BE2C (cell line): ENCODE results near the gene HES2.
A peak's percentile ranks its signal among the peaks of the same experiment; 100 is the strongest.

Source experiments
- DNase-seq: peaks from one replicate; pipeline ENCODE4 v3.0.0-alpha.2; 2020
- H3K27me3 ChIP-seq: fragments of 250-450 bp; sonication (Bioruptor Pico); 2 replicates; pipeline ENCODE4 v1.5.1; 2020; ENCODE audit warnings: mild to moderate bottlenecking
- H3K36me3 ChIP-seq: fragments of 250-450 bp; sonication (Bioruptor Pico); 2 replicates; pipeline ENCODE4 v1.5.1; 2020; ENCODE audit warnings: mild to moderate bottlenecking
- H3K4me1 ChIP-seq: fragments of 250-450 bp; sonication (Bioruptor Pico); 2 replicates; pipeline ENCODE4 v1.5.1; 2020
- H3K4me3 ChIP-seq: 2 replicates; pipeline ENCODE4 v1.5.1; 2011; ENCODE audit warnings: low read depth, low read length
- H3K9me3 ChIP-seq: fragments of 250-450 bp; sonication (Bioruptor Pico); 2 replicates; pipeline ENCODE4 v1.5.1; 2020
- CTCF ChIP-seq: IDR thresholded peaks from 2 replicates; pipeline ENCODE4 v1.5.1; 2012; ENCODE audit warnings: mild to moderate bottlenecking, low read depth, low read length

Gene HES2

GRCh38 chr1:6417961-6418667 lies 1.6 kb downstream of the HES2 start:
- Histone ChIP-seq H3K9me3 (no peaks in the 10 kb centered on the region), H3K36me3 (no peaks in the 10 kb centered on the region), H3K4me3 (no peak overlapping the region), H3K27me3 (peaks cover 65% of the 10 kb centered on the region), H3K4me1 (no peaks in the 10 kb centered on the region)
- DNase-seq = no peak
- no peak for TF ChIP-seq CTCF

GRCh38 chr1:6416906-6417305 lies 2.8 kb downstream of the HES2 start:
- no peaks in the 10 kb centered on the region for H3K4me1 ChIP-seq
- H3K27me3 ChIP-seq = peaks cover 60% of the 10 kb centered on the region

GRCh38 chr1:6416295-6416656 lies 3.4 kb downstream of the HES2 start:
- Histone ChIP-seq H3K27me3 (peaks cover 54% of the 10 kb centered on the region), H3K36me3 (no peaks in the 10 kb centered on the region), H3K4me3 (no peak overlapping the region), H3K9me3 (no peaks in the 10 kb centered on the region), H3K4me1 (no peaks in the 10 kb centered on the region)
- DNase-seq = no peak
- no peak for TF ChIP-seq CTCF

More at GRCh38 chr1:6416906-6417305, 2.8 kb downstream of the HES2 start:
- no peaks in the 10 kb centered on the region for H3K36me3 ChIP-seq
- H3K4me3 ChIP-seq = no peak overlapping the region
- TF ChIP-seq CTCF = no peak
- no peak for DNase-seq
- H3K9me3 ChIP-seq = no peaks in the 10 kb centered on the region

GRCh38 chr1:6414881-6415626 lies 4.7 kb downstream of the HES2 start:
- no peak overlapping the region for H3K4me3 ChIP-seq
- H3K36me3 ChIP-seq = no peaks in the 10 kb centered on the region
- no peaks in the 10 kb centered on the region for H3K9me3 ChIP-seq
- no peaks in the 10 kb centered on the region for H3K4me1 ChIP-seq
- no peak for DNase-seq
- TF ChIP-seq CTCF = no peak
- peaks cover 49% of the 10 kb centered on the region for H3K27me3 ChIP-seq

GRCh38 chr1:6414443-6414844 lies 5.3 kb downstream of the HES2 start:
- Histone ChIP-seq H3K27me3 (peaks cover 44% of the 10 kb centered on the region), H3K4me3 (no peak overlapping the region), H3K9me3 (no peaks in the 10 kb centered on the region), H3K4me1 (no peaks in the 10 kb centered on the region), H3K36me3 (no peaks in the 10 kb centered on the region)
- peak; percentile 56 for TF ChIP-seq CTCF
- peak; percentile 56 for DNase-seq

GRCh38 chr1:6412896-6413295 lies 6.8 kb downstream of the HES2 start:
- TF ChIP-seq CTCF = no peak
- Histone ChIP-seq H3K4me1 (no peaks in the 10 kb centered on the region), H3K27me3 (peaks cover 29% of the 10 kb centered on the region), H3K4me3 (no peak overlapping the region), H3K9me3 (no peaks in the 10 kb centered on the region), H3K36me3 (no peaks in the 10 kb centered on the region)
- no peak for DNase-seq
